COLO668 (cell line): ENCODE measurements around the gene NFATC4.
"Not testable (repeated sequence)": the region's sequence is repeated elsewhere in the genome, so short reads cannot be mapped to it uniquely, and the experiment has no call there.

Experiments used
- DNase-seq: peaks from one replicate; lab custom pipeline; 2025; ENCODE audit not compliant: unreplicated experiment; lab: John Stamatoyannopoulos, UW

NFATC4 gene

GRCh38 chr14:24387579-24387978 is 19.6 kb downstream of the NFATC4 start:
- DNase-seq, result not testable (repeated sequence)

- no peak for DNase-seq
These were observed 20.6 kb downstream of the NFATC4 start for GRCh38 chr14:24388474-24389179.

DNA sequence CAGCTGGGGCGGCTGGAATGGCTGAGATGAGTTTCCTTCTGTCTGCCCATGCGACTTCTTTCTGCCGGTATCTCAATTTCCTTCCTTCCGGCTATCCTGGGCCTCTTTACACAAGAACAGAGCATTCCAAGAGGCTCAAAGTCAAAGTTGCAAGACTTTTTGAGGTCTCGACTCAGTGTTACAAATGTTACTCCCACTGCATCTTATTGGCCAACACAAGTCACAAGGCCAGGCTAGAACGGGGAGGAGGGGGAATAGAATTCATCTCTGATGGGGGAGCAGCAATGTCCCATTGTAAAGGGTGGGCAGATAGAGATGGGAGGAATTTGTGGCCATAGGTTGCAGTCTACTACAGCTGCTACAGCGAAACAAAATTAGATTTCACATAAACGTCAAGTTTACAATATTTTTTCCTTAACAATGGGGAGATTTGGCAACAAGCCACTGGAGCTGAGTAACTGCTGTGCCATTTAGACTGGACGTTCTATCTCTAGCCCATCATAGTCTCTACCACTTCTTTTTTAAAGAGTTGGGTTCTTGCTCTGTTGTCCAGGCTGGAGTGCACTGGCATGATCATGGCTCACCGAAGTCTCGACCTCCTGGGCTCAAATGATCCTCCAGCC is 21.4 kb downstream of the NFATC4 start:
- DNase-seq, result no peak

DNA sequence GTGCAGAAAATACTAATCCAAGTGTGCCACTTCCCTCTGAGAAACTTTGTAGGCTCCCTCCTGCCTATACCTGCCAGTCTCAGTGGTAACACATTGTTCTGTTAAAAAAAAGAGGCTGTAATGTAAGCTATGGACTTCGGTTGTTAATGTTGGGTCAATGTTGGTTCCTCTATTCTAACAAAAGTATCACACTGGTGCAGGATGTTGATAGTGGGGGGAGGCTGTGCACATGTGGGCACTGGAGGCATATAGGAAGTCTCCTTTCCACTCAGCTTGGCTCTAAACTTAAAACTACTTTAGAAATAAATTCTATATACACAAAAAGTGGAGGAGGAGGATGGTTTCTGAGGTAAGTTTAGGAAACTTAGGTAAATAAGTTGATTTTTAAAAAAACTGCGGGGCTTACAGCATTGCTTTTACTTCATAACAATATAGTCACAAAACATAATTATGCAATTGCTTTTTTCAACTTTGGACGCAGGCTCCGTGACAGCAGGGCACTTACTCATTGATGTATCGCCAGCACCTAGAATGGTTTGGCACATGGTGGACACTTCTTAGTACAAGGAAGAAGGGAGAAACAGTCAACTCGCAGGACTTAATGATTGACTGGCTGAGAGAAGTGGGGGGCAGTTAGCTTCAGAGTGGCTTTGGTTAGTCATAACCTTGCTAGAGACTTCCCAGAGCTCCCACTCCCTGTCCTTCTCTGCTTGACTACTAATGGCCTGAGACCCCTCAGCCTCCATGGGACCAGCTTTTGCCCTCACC is 22.9 kb downstream of the NFATC4 start:
- DNase-seq, result no peak

GRCh38 chr14:24392325-24393091 is 24.5 kb downstream of the NFATC4 start:
- no peak for DNase-seq

GRCh38 chr14:24394275-24394674 is 26.3 kb downstream of the NFATC4 start:
- DNase-seq, result no peak

DNA sequence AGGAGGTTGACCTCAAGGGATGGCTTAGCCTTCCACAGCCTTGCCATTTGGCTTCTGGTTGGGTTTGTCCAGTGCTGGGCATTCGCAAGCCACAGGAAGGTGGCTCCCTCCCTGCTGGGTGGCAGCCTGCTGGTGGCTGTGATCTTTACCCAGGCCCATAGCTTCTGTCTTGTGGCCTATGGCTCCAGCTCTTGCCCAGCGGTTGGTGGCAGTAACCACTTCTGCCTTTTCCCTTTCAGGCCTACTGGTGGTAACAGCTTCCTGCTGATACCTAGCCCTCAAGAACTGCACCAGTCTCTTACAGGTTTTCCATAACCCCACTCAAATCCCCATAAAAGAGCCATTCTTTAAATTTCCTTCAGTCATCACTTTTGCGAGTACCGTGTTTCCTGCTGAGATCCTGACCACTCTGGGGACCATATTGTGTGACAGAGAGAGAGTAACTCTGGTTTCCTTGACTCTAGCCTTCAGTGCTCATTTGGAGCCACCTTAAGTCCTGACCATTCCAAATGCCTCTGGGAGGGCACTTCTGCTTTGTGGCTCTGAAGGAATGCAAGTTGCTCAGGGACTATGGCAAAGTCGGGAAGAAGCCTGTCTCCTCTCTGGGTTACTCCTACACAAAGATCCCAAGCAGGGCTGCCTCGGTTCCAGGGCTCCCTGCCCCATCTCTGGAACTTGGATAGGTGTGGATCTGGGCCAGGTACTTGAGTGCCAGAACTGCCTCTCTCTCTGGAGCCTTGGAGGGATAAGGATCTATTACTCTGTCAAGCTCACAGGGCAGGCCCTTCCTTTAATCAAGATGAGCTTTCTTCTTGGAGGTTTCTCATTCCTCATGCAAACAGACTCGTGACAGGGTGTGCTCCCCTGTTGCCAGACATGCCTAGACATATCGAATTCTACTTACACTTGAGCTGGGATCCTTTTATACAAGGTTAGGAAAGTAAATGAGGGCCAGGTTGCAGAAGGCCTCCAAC is 27.9 kb downstream of the NFATC4 start:
- DNase-seq, result no peak

- no peak for DNase-seq
These were observed 29.8 kb downstream of the NFATC4 start for GRCh38 chr14:24397639-24398292.

DNA sequence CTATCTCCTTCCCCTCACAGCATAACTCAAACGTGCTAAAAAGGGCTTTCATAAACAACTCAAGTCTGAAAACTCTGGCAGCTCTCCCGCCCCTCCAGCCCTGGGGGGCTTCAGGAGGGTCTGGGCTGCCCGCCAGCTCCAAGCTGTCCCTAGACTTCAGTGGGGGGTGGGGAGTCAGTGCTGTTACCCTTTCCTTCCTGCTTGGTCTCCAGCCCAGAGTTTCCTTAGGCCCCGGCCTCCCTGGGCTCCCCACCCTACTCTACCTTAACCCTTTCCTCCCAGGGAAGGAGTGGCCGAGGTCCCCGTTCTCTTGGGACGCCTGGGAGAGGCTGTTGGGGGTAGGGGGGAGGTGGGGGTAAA is 30.3 kb downstream of the NFATC4 start:
- no peak for DNase-seq

- no peak for DNase-seq
These were observed 30.9 kb downstream of the NFATC4 start, which contains the start of gene NYNRIN for GRCh38 chr14:24398653-24399446. NYNRIN (plus strand) TSS chr14:24399003; CDS start chr14:24399247, 244 bp downstream.

DNA sequence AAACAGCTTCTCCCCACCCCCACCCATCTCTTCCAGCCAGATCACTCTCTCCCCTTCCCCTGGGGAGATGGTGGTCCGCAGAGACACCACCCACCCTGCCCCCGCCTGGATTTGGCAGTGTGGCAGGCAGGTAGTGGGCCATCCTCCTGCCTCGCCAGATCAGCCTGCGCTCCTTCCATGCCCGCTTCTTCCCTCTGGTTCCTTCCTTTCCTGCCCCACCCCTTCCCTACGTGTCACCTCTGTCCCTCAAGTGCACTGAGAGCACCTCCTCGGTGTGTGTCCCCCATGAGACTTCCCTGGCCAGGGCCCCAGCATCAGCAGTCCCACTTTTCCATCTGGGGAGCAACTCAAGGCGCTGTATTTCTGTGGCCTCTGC is 31.5 kb downstream of the NFATC4 start:
- no peak for DNase-seq

DNA sequence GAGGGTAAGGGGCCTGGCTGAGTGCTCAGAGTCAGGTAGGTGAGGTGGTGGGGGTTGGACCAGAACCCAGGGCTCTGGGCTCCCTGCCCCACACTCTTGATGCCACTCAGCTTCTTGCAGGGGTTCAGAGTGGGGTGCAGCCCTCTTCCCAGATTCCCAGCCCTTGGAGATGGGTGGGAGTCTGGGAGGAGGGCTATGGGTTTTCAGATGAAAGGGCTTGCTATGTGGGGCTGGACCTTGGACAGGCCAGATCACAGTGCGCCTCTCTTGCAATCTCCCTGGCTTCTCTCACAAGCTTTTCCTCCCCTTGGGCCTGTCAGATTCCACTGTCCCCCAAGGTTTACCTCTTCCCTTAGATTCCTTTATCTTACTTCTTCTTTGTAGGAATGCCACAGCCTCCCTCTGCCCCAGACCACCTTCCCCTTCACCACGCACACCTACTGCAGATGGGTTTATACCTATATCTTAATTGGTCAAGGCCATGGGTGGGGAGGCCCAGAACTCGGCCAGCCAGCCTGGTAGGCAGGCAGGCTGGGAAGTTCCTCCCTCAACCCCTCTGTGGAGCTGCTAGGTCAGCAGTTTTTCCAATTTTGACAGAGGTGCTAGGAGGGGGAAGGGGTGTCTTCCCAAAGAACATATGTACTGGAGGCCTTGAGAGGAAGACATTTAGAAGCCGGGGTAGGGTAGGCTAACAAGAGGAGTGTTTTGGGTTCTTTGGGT is 32.2 kb downstream of the NFATC4 start:
- DNase-seq, result no peak

DNA sequence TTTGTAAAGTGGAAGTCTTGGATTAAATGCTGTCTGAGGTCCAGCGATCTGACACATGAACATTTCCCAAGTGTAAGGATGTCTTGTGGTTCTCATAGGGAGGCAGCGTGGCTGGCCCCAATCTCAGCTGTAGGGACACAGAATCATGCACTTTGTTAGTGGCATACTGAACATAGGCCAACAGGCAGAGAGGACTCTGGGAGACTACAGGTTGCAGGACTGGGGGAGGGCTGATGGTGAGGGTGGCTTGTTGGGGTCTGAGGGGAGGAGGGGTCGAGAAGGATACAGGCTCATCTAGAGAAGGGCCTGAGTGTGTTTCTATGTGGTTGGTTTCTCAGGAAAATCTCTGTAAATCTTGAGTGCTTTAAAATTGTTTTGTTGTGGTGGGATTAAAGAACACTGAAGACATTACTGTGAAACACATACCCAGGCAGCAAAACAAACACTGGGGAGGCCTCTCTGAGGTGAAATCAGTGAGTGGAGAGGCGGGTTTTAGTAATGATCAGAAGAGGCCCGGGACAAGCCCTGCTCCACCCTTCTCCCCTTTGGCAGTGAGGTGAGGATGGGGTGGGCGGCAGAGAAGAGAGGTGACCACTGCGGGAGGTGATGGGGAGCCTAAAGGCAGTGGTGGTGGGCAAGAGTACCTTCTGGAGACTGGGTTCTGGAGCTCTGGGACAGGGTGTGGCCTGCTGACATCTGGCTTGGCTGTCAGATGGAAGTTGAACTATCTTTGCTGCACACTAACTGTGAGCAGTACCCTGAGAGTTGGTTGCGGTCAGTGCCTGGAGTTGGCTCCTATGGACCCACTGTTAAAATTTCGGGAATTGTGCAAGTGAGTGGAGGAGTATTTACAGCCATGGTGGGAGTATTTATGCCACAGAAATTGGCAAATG is 34.1 kb downstream of the NFATC4 start:
- DNase-seq, result no peak

DNA sequence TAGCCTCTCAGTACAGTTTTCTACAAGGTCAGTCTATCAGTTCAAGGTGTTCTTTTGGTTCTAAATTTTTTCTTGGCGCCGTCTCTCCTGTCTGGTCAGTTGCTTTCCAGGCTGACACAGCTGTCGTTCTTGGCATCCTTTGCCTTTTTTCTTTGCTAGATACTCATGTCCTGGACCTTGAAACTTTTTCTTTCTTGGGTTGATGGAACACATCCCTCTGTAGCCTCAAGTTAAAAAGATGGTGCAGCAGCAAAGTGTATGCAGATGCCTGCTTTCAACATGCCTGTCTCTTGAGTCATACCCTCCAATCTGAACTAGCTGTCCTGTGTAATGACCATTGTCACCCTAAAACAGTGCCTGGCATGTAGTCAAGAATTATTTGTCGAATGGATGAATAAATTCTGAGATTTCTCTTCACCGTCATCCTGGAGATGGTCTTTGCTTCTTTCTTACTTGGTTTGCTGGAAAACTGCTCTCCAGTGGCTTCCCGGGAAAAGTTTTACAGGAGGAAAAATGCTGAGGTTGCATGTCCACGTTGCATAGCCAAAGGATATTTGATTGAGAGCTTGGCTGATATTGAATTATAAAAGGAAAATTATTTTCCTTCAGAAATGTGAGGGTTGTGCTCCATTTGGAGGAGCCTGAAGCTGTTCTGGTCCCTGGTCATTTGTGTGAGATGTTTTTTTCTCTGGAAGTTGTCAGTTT is 35.5 kb downstream of the NFATC4 start:
- DNase-seq, result no peak

GRCh38 chr14:24404814-24405213 is 36.8 kb downstream of the NFATC4 start:
- DNase-seq, result no peak

GRCh38 chr14:24406416-24406815 is 38.4 kb downstream of the NFATC4 start:
- DNase-seq, result no peak
